HCT116 (cell line): Measurements from ENCODE around the gene EXD3. TPM values are rescaled to one million over a fixed set of nuclear protein-coding genes. Genes with fewer than 3 reads are reported as not detected.
"Not testable (repeated sequence)": the region's sequence is repeated elsewhere in the genome, so short reads cannot be mapped to it uniquely, and the experiment has no call there.

Experiments used
- ATAC-seq: fragments of 200-7000 bp; cut with Tn5 transposase; 2 replicates; pipeline ENCODE4 v1.9.1; 2020; ENCODE audit warnings: mild to moderate bottlenecking, moderate library complexity
- BruUV-seq: library from RNA; stranded (reverse); fragments of 400-500 nt; replicated peaks from 2 replicates; lab custom pipeline; 2021; lab: Mats Ljungman, UMichigan
- CTCF ChIA-PET: fragments of 300-600 bp; sonication (Branson Sonifier 250); formaldehyde crosslinking; loops from one replicate; lab custom pipeline; 2021; ENCODE audit warnings: antibody characterized with exemption; lab: Charles Lee
- POLR2A ChIA-PET: fragments of 300-600, 350-600 bp; sonication (Branson Sonifier 250); formaldehyde crosslinking; loops from one replicate; lab custom pipeline; 2021; ENCODE audit warnings: antibody characterized with exemption; lab: Charles Lee
- RAD21 ChIA-PET, 2 experiments: fragments of 300-600 bp; sonication (Branson Sonifier 250); formaldehyde crosslinking; loops; one replicate each; lab custom pipeline; 2023; ENCODE audit warnings: low total read pairs in 2 of 2; ENCODE audit not compliant: uncharacterized antibody in 2 of 2, unreplicated experiment in 2 of 2, low non-redundant PET in 1 of 2; lab: Charles Lee
- DNase-seq: peaks from one replicate; pipeline ENCODE4 v3.0.0-alpha.2; 2010; ENCODE audit warnings: low read depth, low spot score
- H2AFZ ChIP-seq: fragments of 200-600 bp; shearing (Covaris generic), sonication (generic); 2 replicates; pipeline ENCODE4 v1.6.1; 2017; ENCODE audit warnings: low read depth, mixed run types, mixed read lengths, antibody characterized with exemption, low read length; ENCODE audit not compliant: poor library complexity, severe bottlenecking
- H3K27ac ChIP-seq: 2 replicates; pipeline ENCODE4 v1.5.1; 2012; ENCODE audit warnings: low read depth, low read length
- H3K27me3 ChIP-seq: fragments of 200-600 bp; sonication (generic); 2 replicates; pipeline ENCODE4 v1.6.1; 2016; ENCODE audit warnings: mixed run types, low read length, mixed read lengths; ENCODE audit not compliant: insufficient read depth
- H3K36me3 ChIP-seq, 2 experiments: fragments of 200-500 bp in 1 of 2; fragments of 200-600 bp in 1 of 2; sonication (Bioruptor generic) in 1 of 2; sonication (generic) in 1 of 2; 2 replicates each; pipeline versions ENCODE4 v1.5.1 to v1.6.1; 2014 to 2016; ENCODE audit warnings: low read length in 2 of 2, inconsistent platforms in 1 of 2, mixed read lengths in 1 of 2, mixed run types in 1 of 2; ENCODE audit not compliant: insufficient read depth in 2 of 2, control insufficient read depth in 1 of 2
- H3K4me1 ChIP-seq, 2 experiments: fragments of 200-600 bp in 1 of 2; sonication (generic) in 1 of 2; 2 replicates each; pipeline versions ENCODE4 v1.5.1 to v1.6.1; 2012 to 2017; ENCODE audit warnings: low read length in 2 of 2, inconsistent platforms in 1 of 2, mild to moderate bottlenecking in 1 of 2, mixed read lengths in 1 of 2, mixed run types in 1 of 2, moderate library complexity in 1 of 2; ENCODE audit not compliant: insufficient read depth in 2 of 2, control insufficient read depth in 1 of 2
- H3K4me2 ChIP-seq: fragments of 200-600 bp; sonication (generic); 2 replicates; pipeline ENCODE4 v1.6.1; 2017; ENCODE audit warnings: mixed run types, low read length, mixed read lengths
- H3K4me3 ChIP-seq, 2 experiments: fragments of 200-600 bp in 1 of 2; sonication (generic) in 1 of 2; replicated peaks in 1 of 2; 2 replicates each; pipeline ENCODE4 v1.5.1; 2011 to 2016; ENCODE audit warnings: low read length in 2 of 2, control low read depth in 1 of 2, low read depth in 1 of 2, mild to moderate bottlenecking in 1 of 2, mixed read lengths in 1 of 2, mixed run types in 1 of 2
- H3K79me2 ChIP-seq: fragments of 200-600 bp; sonication (generic); 2 replicates; pipeline ENCODE4 v1.6.1; 2017; ENCODE audit warnings: mild to moderate bottlenecking, mixed run types, low read length, moderate library complexity, mixed read lengths; ENCODE audit not compliant: insufficient read depth
- H3K9ac ChIP-seq: fragments of 200-600 bp; sonication (generic); 2 replicates; pipeline ENCODE4 v1.6.1; 2016; ENCODE audit warnings: low read length, mixed read lengths
- H3K9me2 ChIP-seq: fragments of 200-600 bp; sonication (generic), shearing (Covaris generic); 2 replicates; pipeline ENCODE4 v1.6.1; 2017; ENCODE audit warnings: mixed run types, mild to moderate bottlenecking, moderate library complexity; ENCODE audit not compliant: insufficient read depth
- H3K9me3 ChIP-seq, 2 experiments: fragments of 200-500 bp in 1 of 2; fragments of 200-600 bp in 1 of 2; sonication (Bioruptor generic) in 1 of 2; sonication (generic) in 1 of 2; 2 replicates each; pipeline ENCODE4 v1.6.1; 2014 to 2017; ENCODE audit warnings: low read length in 2 of 2, mixed read lengths in 2 of 2, inconsistent platforms in 1 of 2, low read depth in 1 of 2, mild to moderate bottlenecking in 1 of 2, mixed run types in 1 of 2, moderate library complexity in 1 of 2; ENCODE audit not compliant: control insufficient read depth in 1 of 2, insufficient read depth in 1 of 2
- H4K20me1 ChIP-seq: fragments of 200-600 bp; sonication (generic), shearing (Covaris generic); 2 replicates; pipeline ENCODE4 v1.6.1; 2017; ENCODE audit warnings: mixed run types, mild to moderate bottlenecking, moderate library complexity; ENCODE audit not compliant: insufficient read depth
- CEBPB ChIP-seq: IDR thresholded peaks from 2 replicates; pipeline ENCODE4 v1.6.1; 2012; ENCODE audit warnings: low read depth
- EZH2phosphoT487 ChIP-seq: fragments of 200-600 bp; IDR thresholded peaks from 2 replicates; pipeline ENCODE4 v1.6.1; 2018; ENCODE audit warnings: antibody characterized with exemption, borderline replicate concordance
- MAX ChIP-seq: IDR thresholded peaks from 2 replicates; pipeline ENCODE4 v1.6.1; 2012
- TCF7L2 ChIP-seq: IDR thresholded peaks from 2 replicates; pipeline ENCODE4 v1.7.0; 2011; ENCODE audit warnings: borderline replicate concordance, inconsistent platforms; ENCODE audit not compliant: insufficient read depth, insufficient read length; ENCODE audit errors: extremely low read depth
- intact Hi-C: fragments of 100-400 bp; cut with micrococcal nuclease; formaldehyde crosslinking; loops from 2 replicates; pipeline ENCODE4 v1.10.0; 2022
- total RNA-seq: library from RNA; stranded (reverse); gene quantifications from one replicate; pipeline ENCODE4 v1.2.1, GENCODE V29; 2021; ENCODE audit not compliant: unreplicated experiment

Gene EXD3
- total RNA-seq, 1 experiment from 2014 or later = 25.4 TPM

GRCh38 chr9:137341227-137341626 is 81.7 kb downstream of the EXD3 start:
- ChIA-PET RAD21 (no interaction called here), POLR2A (no interaction called here), CTCF (no interaction called here)
- no peak for DNase-seq
- H3K9me3 ChIP-seq = peaks cover 3 to 7% of the 10 kb centered on the region in 2 experiments; a peak in 3 of 4 replicates
- no peak for ATAC-seq
- no peaks in the 10 kb centered on the region for H3K9me2 ChIP-seq
- no peak for TF ChIP-seq MAX
- no peak for TF ChIP-seq EZH2phosphoT487
- TF ChIP-seq CEBPB = no peak
- TF ChIP-seq TCF7L2 = no peak
- no peak overlapping the region for H3K4me2 ChIP-seq
- no peaks in the 10 kb centered on the region for H3K27me3 ChIP-seq
- no peaks in the 10 kb centered on the region for H3K4me1 ChIP-seq
- no peaks in the 10 kb centered on the region for H3K36me3 ChIP-seq
- no peak overlapping the region for H2AFZ ChIP-seq
- no peak overlapping the region for H3K9ac ChIP-seq
- intact Hi-C loops = no loop called here
- H3K27ac ChIP-seq = no peak overlapping the region
- H4K20me1 ChIP-seq = no peaks in the 10 kb centered on the region
- no TSS peak for BruUV-seq
- no peaks in the 10 kb centered on the region for H3K79me2 ChIP-seq
- no peak overlapping the region for H3K4me3 ChIP-seq

DNA sequence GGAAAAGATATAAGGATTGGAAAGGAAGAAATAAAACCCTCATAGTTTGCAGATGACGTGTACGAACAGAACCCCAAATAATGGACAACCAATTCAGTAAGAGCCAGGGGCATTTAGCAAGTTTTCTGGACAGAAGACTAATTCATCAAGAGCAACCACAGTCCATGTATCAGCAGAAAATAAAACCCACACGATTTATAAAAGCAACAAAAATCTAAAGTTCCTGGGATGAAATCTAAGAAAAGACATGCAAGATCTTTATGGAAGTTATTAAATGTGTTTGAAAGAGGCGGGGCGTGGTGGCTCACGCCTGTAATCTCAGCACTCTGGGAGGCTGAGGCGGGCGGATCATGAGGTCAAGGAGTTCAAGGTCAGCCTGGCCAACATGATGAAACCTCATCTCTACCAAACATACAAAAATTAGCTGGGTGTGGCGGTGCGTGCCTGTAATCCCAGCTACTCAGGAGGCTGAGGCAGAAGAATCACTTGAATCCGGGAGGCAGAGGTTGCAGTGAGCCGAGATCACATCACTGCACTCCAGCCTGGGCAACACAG is 83.0 kb downstream of the EXD3 start:
- H2AFZ ChIP-seq, H3K4me3 ChIP-seq, ATAC-seq, H3K27ac ChIP-seq, H3K27me3 ChIP-seq, H4K20me1 ChIP-seq, H3K4me1 ChIP-seq, H3K36me3 ChIP-seq, H3K79me2 ChIP-seq, DNase-seq, H3K9me2 ChIP-seq, H3K9ac ChIP-seq, POLR2A ChIA-PET, H3K4me2 ChIP-seq, CTCF ChIA-PET, BruUV-seq, intact Hi-C loops: not testable (repeated sequence)
- RAD21 ChIA-PET = interaction anchor here in 1 of 2 experiments (0.7 kb wide), 1 partner anchor 55 kb away, joined by 3 read pairs; no protein-coding TSS in a partner anchor
- peaks cover 3 to 10% of the 10 kb centered on the region in 2 experiments; a peak in 2 of 4 replicates for H3K9me3 ChIP-seq
